ENCODE data around the gene MSX2.
"Not testable (repeated sequence)": the region's sequence is repeated elsewhere in the genome, so short reads cannot be mapped to it uniquely, and the experiment has no call there.

The MSX2 gene

DNA sequence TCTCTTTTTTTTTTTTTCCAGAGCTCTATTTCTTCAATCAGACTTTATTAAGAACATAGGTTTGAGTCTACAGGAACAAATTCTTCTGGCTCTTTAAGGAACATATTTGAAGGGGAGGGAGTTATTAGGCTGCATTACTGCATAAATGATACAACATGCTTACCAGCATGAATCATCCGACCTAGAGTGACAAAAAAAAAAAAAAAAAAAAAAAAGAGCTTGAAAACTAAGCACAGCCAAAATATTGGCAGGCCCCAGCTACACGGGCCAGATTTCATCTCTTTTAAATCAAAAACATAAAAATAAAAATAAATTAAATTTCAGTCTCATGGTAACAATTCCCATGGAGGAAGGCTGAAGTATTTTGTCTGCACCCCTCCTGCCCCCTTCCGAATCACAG lies 26.3 kb downstream of the MSX2 start:
- TF ChIP-seq, protein P1, sequence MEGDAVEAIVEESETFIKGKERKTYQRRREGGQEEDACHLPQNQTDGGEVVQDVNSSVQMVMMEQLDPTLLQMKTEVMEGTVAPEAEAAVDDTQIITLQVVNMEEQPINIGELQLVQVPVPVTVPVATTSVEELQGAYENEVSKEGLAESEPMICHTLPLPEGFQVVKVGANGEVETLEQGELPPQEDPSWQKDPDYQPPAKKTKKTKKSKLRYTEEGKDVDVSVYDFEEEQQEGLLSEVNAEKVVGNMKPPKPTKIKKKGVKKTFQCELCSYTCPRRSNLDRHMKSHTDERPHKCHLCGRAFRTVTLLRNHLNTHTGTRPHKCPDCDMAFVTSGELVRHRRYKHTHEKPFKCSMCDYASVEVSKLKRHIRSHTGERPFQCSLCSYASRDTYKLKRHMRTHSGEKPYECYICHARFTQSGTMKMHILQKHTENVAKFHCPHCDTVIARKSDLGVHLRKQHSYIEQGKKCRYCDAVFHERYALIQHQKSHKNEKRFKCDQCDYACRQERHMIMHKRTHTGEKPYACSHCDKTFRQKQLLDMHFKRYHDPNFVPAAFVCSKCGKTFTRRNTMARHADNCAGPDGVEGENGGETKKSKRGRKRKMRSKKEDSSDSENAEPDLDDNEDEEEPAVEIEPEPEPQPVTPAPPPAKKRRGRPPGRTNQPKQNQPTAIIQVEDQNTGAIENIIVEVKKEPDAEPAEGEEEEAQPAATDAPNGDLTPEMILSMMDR (IDR thresholded peaks at IDR 0.05; ENCODE audit: insufficient read depth, missing control alignments): no peak
- FAIRE-seq (no peak), DNase-seq (ENCODE audit: insufficient read length, low spot score) (no peak)

DNA sequence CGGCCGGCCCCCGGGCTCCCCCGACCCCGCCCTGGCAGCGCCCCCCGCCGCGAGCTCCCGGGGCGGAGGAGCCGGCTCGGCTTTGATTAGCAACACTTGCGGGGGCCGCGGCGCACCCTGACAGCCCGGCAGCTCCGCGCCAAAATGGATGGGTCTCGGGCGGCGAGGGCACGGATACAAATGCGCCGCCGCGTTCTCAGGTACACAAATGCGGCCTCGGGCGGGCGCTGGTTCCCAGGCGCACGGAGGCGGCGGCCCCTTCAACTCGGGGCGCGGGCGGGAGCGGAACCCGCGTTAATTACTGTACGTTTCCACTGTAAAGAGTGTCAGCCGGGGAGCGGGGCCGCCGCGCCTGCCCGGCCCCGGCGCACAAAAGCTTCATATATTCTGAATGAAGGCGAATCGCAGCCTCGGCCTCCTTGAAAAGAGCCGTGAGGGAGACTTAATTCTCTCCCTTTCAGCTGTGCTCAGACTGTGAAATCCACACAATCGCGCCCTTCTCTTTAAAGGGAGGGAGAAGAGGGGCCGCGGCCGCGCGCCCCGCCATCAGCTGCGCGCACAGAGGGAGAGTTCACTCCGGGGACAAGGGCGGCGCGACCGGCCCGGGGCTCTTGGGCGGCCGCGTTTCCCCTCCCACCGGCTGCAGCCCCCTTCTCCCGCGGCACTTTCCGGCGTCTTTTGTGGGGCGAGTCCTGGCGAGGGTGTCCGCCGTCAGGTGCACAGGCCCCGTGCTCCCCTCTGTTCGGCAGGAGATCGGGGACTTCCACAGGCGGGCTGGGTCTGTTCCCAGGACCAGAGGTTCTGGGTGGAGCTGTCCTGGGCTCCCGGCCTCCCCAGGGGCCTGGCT lies 27.0 kb downstream of the MSX2 start:
- FAIRE-seq (no peak), DNase-seq (ENCODE audit: insufficient read length, low spot score) (no peak)
- TF ChIP-seq, protein P1 (IDR thresholded peaks at IDR 0.05; ENCODE audit: insufficient read depth, missing control alignments): no peak

DNA sequence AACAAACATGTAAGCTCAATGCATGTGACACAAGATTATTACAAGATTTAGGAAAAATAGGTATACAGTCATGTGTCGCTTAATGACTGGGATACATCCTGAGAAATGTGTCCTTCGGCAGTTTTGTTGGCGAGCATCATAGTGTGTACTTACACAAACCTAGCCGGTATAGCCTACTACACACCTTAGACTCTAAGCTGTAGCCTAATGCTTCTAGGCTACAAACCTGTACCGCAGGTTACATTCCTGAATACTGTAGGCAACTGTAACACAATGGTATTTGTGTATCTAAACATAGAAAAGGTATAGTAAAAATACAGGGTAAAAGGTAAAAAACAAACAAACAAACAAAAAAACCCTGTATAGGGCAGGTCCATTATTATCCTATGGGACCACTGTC lies 27.7 kb downstream of the MSX2 start:
- TF ChIP-seq, protein P1 (IDR thresholded peaks at IDR 0.05; ENCODE audit: insufficient read depth, missing control alignments): no peak
- FAIRE-seq: no peak

DNA sequence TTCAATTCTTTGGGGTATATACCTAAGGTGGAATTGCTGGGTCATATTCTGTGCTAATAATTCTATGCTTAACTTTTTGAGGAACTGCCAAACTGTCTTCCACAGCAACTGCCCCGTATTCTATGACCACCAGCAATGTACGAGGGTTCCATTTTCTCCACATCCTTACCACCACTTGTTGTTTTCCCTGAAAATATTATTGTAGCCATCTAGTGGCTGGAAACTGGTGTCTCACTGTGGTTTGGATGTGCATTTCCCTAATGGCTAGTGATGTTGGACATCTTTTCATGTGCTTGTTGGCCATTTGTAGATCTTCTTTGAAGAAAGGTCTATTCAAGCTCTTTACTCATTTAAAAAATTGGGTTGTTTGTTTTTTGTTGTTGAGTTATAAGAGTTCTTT lies 30.7 kb downstream of the MSX2 start:
- no peak for DNase-seq (ENCODE audit: insufficient read length, low spot score)
- TF ChIP-seq, protein P1 (IDR thresholded peaks at IDR 0.05; ENCODE audit: insufficient read depth, missing control alignments): peak; percentile 14
- no peak for FAIRE-seq

More for the DNA sequence above, 27.7 kb downstream of the MSX2 start:
- no peak for DNase-seq (ENCODE audit: insufficient read length, low spot score)

DNA sequence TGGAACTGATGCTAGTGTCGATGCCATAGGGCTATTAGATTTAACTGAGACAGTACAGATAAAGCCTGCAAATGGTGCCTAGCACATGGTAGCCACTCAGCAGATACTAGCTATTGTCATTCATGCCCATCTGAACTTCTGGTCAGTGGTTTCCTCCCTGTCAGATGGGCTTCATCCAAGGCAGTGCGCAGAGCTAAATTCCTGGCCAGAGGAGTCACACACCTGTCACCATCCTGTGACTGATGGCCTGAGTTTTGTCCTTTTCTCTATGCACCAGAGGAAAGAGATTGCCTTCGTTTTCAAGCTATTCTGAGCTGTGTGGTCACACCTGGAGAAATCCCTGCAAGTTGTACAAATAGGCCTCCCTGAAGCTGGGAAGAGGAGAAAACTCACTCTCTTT lies 34.7 kb downstream of the MSX2 start:
- FAIRE-seq (no peak), DNase-seq (ENCODE audit: insufficient read length, low spot score) (no peak)
- TF ChIP-seq, protein P1 (IDR thresholded peaks at IDR 0.05; ENCODE audit: insufficient read depth, missing control alignments): no peak

DNA sequence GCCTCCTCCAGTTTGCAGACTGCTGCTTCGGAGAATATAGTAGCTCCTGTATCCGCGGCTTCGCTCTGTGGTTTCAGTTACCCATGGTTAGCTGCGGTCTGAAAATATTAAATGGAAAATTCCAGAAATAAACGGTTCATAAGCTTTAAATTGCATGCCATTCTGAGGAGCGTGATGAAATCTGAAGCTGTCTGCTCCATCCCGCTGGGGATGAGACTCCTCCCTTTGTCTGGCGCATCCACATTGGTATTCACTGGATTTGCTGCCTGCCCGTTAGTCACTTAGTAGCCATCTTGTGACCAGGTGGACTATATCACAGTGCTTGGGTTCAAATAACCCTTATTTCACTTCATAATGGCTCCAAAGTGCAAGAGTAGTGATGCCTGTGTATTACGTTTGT lies 36.3 kb downstream of the MSX2 start:
- FAIRE-seq (no peak), DNase-seq (ENCODE audit: insufficient read length, low spot score) (no peak)
- TF ChIP-seq, protein P1 (IDR thresholded peaks at IDR 0.05; ENCODE audit: insufficient read depth, missing control alignments): no peak

DNA sequence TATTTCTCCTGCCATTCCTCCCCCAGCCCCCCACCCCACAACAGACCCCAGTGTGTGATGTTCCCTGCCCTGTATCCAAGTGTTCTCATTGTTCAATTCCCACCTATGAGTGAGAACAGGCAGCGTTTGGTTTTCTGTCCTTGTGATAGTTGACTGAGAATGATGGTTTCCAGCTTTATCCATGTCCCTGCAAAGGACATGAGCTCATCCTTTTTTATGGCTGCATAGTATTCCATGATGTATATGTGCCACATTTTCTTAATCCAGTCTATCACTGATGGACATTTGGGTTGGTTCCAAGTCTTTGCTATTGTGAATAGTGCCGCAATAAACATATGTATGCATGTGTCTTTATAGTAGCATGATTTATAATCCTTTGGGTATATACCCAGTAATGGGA lies 37.0 kb downstream of the MSX2 start:
- FAIRE-seq; DNase-seq (ENCODE audit: insufficient read length, low spot score): not testable (repeated sequence)

All from D721Med (cell line).